ENCODE results near the gene ADGRB2. TPM values are rescaled to one million over a fixed set of nuclear protein-coding genes. Genes with fewer than 3 reads are reported as not detected.

The ADGRB2 gene
- total and polyA plus RNA-seq, 2 experiments from 2014 or later = 0.51 to 3.6 TPM

GRCh38 chr1:31689379-31689778, 74.8 kb downstream of the ADGRB2 start:
- H3F3A ChIP-seq (ENCODE audit: insufficient read depth) = no peaks in the 10 kb centered on the region
- H3K4me2 ChIP-seq (ENCODE audit: unreplicated experiment) = peak overlapping the region; percentile 68
- H3K79me2 ChIP-seq (ENCODE audit: insufficient read depth) = no peaks in the 10 kb centered on the region
- no peak for DNase-seq
- WGBS, 2 experiments (ENCODE audit: low coverage in 1 of 2, low lambda C conversion rate in 2 of 2, missing lambda C conversion rate in 2 of 2) = 57 to 61% methylated on average over 2 of the region's 2 CpGs
- in situ Hi-C loops (cut with MboI) = no loop called here
- H3K9me2 ChIP-seq (ENCODE audit: insufficient read depth) = no peaks in the 10 kb centered on the region
- no peaks in the 10 kb centered on the region for H3K9me3 ChIP-seq (ENCODE audit: low read depth)
- peaks cover 18% of the 10 kb centered on the region for H3K4me1 ChIP-seq (ENCODE audit: insufficient read depth)
- H3K4me3 ChIP-seq = no peak overlapping the region
- peak overlapping the region; percentile 31; the same call in 1 of the 2 replicates for H3K9ac ChIP-seq
- no peaks in the 10 kb centered on the region for H4K20me1 ChIP-seq (ENCODE audit: insufficient read depth)
- no peak overlapping the region for H2AFZ ChIP-seq
- TF ChIP-seq EZH2phosphoT487 (IDR thresholded peaks at IDR 0.05; ENCODE audit: insufficient read depth, low read depth) (no peak), EZH2 (IDR thresholded peaks at IDR 0.05; ENCODE audit: insufficient read depth, poor library complexity, severe bottlenecking) (no peak)
- peaks cover 25% of the 10 kb centered on the region for H3K36me3 ChIP-seq (ENCODE audit: low read depth)
- no peaks in the 10 kb centered on the region for H3K27me3 ChIP-seq (replicated peaks; ENCODE audit: insufficient read depth)
- H3K27ac ChIP-seq = no peak overlapping the region; the same call in 1 of the 2 replicates

DNA sequence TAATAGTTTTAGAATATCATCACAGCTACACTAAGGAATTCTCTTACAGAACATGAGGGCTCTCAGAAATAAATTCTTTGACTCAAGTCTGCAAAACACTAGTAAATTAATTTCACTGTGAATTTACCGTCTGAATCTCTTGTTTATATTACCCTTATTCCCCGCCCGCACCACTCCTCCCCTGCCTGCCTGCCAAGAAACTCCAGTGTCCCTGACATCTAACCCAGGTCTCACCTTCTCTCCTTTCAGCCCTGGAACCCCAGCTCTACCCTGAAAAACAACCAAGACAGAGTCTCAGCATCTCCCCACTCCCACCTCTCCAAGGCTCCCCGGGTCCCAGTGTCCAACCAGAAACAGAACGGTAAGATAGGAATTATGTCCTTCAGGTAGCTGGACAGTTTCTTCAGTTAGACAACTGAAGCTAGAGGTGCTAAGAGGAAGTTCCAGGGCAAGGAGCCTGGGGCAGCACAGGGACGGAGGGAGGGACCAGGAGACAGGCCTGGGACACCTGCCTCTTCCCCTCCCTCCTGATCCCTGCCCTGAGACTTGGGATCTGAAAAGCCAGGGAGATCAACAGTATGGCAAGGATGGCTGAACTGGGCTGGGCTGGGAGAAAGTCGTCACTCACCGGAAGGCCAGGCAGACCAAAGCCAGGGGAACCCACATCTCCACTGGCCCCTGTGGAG, 75.8 kb downstream of the ADGRB2 start:
- Histone ChIP-seq H3K36me3 (ENCODE audit: low read depth) (peaks cover 18% of the 10 kb centered on the region; the same call in 1 of the 2 replicates), H3K4me3 (no peak overlapping the region), H3K9me2 (ENCODE audit: insufficient read depth) (no peaks in the 10 kb centered on the region), H3K27ac (no peak overlapping the region), H3K9ac (no peak overlapping the region), H3K4me1 (ENCODE audit: insufficient read depth) (peaks cover 18% of the 10 kb centered on the region), H3K4me2 (ENCODE audit: unreplicated experiment) (no peak overlapping the region), H3K79me2 (ENCODE audit: insufficient read depth) (no peaks in the 10 kb centered on the region), H3K9me3 (ENCODE audit: low read depth) (no peaks in the 10 kb centered on the region), H3F3A (ENCODE audit: insufficient read depth) (no peaks in the 10 kb centered on the region), H4K20me1 (ENCODE audit: insufficient read depth) (no peaks in the 10 kb centered on the region), H3K27me3 (replicated peaks; ENCODE audit: insufficient read depth) (no peaks in the 10 kb centered on the region), H2AFZ (no peak overlapping the region)
- no peak for TF ChIP-seq EZH2 (IDR thresholded peaks at IDR 0.05; ENCODE audit: insufficient read depth, poor library complexity, severe bottlenecking)
- no peak for TF ChIP-seq EZH2phosphoT487 (IDR thresholded peaks at IDR 0.05; ENCODE audit: insufficient read depth, low read depth)
- in situ Hi-C loops (cut with MboI) = no loop called here
- WGBS, 2 experiments (ENCODE audit: low coverage in 1 of 2, low lambda C conversion rate in 2 of 2, missing lambda C conversion rate in 2 of 2) = 75 to 76% methylated on average over 8 of the region's 8 CpGs
- no peak for DNase-seq

GRCh38 chr1:31687601-31688000, 76.5 kb downstream of the ADGRB2 start:
- Histone ChIP-seq H3K36me3 (ENCODE audit: low read depth) (peaks cover 17% of the 10 kb centered on the region; the same call in 1 of the 2 replicates), H3K9ac (no peak overlapping the region), H3K4me2 (ENCODE audit: unreplicated experiment) (no peak overlapping the region), H3K9me3 (ENCODE audit: low read depth) (no peaks in the 10 kb centered on the region), H3K9me2 (ENCODE audit: insufficient read depth) (no peaks in the 10 kb centered on the region), H4K20me1 (ENCODE audit: insufficient read depth) (no peaks in the 10 kb centered on the region), H3K4me3 (no peak overlapping the region), H3F3A (ENCODE audit: insufficient read depth) (no peaks in the 10 kb centered on the region), H2AFZ (no peak overlapping the region), H3K79me2 (ENCODE audit: insufficient read depth) (no peaks in the 10 kb centered on the region), H3K4me1 (ENCODE audit: insufficient read depth) (peaks cover 18% of the 10 kb centered on the region), H3K27me3 (replicated peaks; ENCODE audit: insufficient read depth) (no peaks in the 10 kb centered on the region), H3K27ac (no peak overlapping the region)
- WGBS, 2 experiments (ENCODE audit: low coverage in 1 of 2, low lambda C conversion rate in 2 of 2, missing lambda C conversion rate in 2 of 2) = 92 to 96% methylated on average over 7 to 8 of the region's 8 CpGs
- in situ Hi-C loops (cut with MboI) = no loop called here
- DNase-seq = no peak
- TF ChIP-seq EZH2 (IDR thresholded peaks at IDR 0.05; ENCODE audit: insufficient read depth, poor library complexity, severe bottlenecking) (no peak), EZH2phosphoT487 (IDR thresholded peaks at IDR 0.05; ENCODE audit: insufficient read depth, low read depth) (no peak)

DNA sequence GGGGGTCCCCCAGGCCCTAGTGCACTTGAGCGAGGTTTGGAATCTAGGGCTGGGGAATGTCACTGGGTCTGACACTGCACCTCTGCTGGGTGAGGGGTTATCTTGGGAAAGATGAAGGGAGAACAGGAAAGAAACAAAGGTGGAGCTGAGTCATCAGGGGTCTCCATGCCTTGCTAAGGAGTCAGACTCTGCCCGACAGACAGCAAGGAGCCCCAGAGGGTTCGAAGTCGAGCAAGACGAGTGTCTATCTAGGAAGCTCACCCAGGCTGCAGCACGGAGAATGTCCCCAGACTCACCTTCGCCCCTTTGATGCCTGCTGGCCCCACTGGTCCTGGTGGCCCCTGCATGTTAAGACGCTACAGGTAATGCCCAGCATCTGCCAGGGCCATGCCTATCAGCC, 78.3 kb downstream of the ADGRB2 start:
- Histone ChIP-seq H3K9me2 (ENCODE audit: insufficient read depth) (no peaks in the 10 kb centered on the region), H4K20me1 (ENCODE audit: insufficient read depth) (no peaks in the 10 kb centered on the region), H3K27ac (no peak overlapping the region), H3K4me1 (ENCODE audit: insufficient read depth) (peaks cover 18% of the 10 kb centered on the region), H3K36me3 (ENCODE audit: low read depth) (peaks cover 14% of the 10 kb centered on the region; the same call in 1 of the 2 replicates), H3K4me3 (no peak overlapping the region), H3K9me3 (ENCODE audit: low read depth) (no peaks in the 10 kb centered on the region), H3K27me3 (replicated peaks; ENCODE audit: insufficient read depth) (no peaks in the 10 kb centered on the region), H3F3A (ENCODE audit: insufficient read depth) (no peaks in the 10 kb centered on the region), H3K79me2 (ENCODE audit: insufficient read depth) (no peaks in the 10 kb centered on the region), H3K9ac (no peak overlapping the region), H3K4me2 (ENCODE audit: unreplicated experiment) (no peak overlapping the region), H2AFZ (no peak overlapping the region)
- TF ChIP-seq EZH2phosphoT487 (IDR thresholded peaks at IDR 0.05; ENCODE audit: insufficient read depth, low read depth) (no peak), EZH2 (IDR thresholded peaks at IDR 0.05; ENCODE audit: insufficient read depth, poor library complexity, severe bottlenecking) (no peak)
- DNase-seq = no peak
- in situ Hi-C loops (cut with MboI) = no loop called here
- 96 to 98% methylated on average over 8 of the region's 8 CpGs for WGBS, 2 experiments (ENCODE audit: low coverage in 1 of 2, low lambda C conversion rate in 2 of 2, missing lambda C conversion rate in 2 of 2)

All from GM23248 (cell line).